NCI-H748 (cell line): ENCODE data around the gene INTS11.
A peak's percentile ranks its signal among the peaks of the same experiment; 100 is the strongest.
"Not testable (repeated sequence)": the region's sequence is repeated elsewhere in the genome, so short reads cannot be mapped to it uniquely, and the experiment has no call there.

ENCODE experiments used
- DNase-seq: peaks from one replicate; lab custom pipeline; 2025; ENCODE audit not compliant: unreplicated experiment; lab: John Stamatoyannopoulos, UW

INTS11 gene

GRCh38 chr1:1324524-1325287 lies at the start of gene INTS11, which contains the start of gene CPTP:
TSS of gene INTS11 (minus strand) at chr1:1324660. CDS start at chr1:1324608, 52 bp downstream.
TSS of gene CPTP (plus strand) at chr1:1324802. CDS start at chr1:1326911, 2,109 bp downstream.
- peak; percentile 87 for DNase-seq

DNA sequence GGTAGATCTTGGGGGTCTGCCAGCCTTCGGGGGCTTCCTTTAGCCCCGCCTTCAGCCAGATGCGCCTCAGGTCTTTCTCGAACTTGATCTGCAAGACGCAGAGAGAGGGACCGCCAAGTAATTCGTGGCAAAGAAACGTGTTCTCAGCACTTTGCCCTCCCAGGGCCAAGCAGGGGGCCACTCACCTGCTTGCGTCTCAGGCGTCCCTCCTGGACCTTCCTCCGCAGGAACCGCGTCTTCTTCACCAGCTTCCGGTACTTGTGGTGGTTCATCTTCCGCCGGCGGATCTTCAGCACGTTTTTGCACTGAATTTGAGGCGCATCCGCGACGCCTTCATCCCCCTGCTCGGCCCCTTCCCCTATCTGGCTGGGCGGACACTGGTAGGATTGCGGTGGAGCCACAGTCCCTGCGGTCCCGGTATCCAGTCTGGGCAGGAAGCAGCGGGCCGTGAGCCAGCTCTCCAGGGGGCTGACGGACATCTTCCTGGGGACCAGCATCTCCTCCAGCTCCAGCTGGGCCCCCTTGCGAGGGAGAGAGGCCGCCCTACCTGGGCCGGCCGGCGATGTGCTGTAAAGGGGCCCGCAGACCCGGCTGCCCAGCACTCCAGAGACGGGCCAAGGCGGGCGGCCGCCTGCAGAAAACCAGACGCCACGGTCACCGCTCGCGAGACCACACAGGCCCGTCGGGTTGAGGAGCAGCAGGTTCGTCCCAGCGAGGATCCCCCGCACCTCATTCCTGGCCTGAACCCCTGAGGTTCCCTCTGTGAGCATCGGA lies 49.5 kb upstream of the INTS11 start:
- no peak for DNase-seq

GRCh38 chr1:1373051-1373814 lies 48.8 kb upstream of the INTS11 start:
- no peak for DNase-seq

GRCh38 chr1:1371746-1372711 lies 47.6 kb upstream of the INTS11 start:
- DNase-seq, result peak; percentile 42

DNA sequence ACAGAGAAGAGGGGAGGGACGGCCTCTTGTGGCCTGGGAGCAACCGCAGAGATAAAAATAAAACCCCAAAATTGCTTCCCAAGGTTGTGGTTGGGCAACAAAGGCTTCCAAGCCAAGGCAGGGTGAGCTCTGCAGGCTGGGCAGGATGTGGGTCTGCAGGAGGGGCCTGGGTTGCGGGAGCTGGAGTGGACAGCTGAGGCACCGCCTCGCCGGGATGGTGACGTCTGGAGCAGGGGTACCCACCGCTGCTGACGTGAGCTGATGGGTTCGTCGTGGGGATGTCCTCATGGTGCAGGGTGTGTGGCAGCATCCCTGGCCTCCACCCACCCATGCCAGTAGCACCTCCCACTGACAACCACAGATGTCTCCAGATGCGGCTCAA lies 46.9 kb upstream of the INTS11 start:
- no peak for DNase-seq

DNA sequence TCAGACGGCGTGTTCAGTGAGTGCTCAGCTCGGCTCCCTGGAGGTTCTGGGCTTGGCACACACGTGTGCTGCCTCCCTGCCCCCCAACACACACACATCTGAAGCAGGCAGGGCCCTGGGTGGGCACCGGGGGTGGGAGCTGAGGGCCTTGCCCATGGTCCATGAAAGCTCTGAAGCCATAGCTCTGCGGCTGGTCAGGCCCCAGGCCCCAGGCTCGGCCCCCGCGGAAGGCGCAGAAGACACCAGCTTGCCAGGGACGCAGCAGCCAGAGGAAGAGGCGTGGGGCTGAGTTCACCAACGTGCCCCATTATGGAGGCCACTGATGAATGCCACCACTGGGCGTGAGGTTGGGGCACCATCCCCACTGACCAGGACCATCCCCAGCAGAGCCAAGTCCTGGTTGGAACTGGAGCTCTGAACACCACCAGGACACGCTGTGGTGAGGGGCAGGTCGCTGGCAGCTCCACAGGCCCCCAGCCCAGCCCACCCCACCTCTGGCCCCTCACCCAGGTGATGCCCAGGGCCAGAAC lies 46.4 kb upstream of the INTS11 start:
- DNase-seq, result no peak

- not testable (repeated sequence) for DNase-seq
These were observed 45.6 kb upstream of the INTS11 start for GRCh38 chr1:1370094-1370493.

DNA sequence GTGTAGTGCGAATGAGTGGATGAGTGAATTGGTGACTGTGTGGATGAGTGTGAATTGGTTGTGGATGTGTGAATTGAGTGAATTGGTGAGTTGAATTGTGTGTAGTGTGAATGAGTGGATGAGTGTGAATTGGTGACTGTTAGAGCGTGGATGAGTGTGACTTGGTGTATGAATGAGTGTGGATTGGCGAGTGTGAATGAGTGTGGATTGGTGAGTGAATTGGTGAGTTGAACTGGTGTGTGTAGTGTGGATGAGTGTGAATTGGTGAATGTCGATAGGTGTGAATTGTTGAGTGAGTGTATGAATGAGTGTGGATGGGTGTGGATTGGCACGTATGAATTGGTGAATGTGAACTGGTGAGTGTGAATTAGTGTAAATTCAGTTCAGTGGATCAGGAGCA lies 42.9 kb upstream of the INTS11 start:
- no peak for DNase-seq

GRCh38 chr1:1366699-1367066 lies 42.2 kb upstream of the INTS11 start:
- no peak for DNase-seq

GRCh38 chr1:1365875-1366698 lies 41.6 kb upstream of the INTS11 start:
- no peak for DNase-seq

GRCh38 chr1:1364266-1364665 lies 39.8 kb upstream of the INTS11 start:
- DNase-seq, result no peak

- no peak for DNase-seq
These were observed 37.5 kb upstream of the INTS11 start for GRCh38 chr1:1361982-1362423.

GRCh38 chr1:1361233-1361981 lies 36.9 kb upstream of the INTS11 start:
- no peak for DNase-seq

- DNase-seq, result no peak
These were observed 36.2 kb upstream of the INTS11 start for GRCh38 chr1:1360506-1361169.

DNA sequence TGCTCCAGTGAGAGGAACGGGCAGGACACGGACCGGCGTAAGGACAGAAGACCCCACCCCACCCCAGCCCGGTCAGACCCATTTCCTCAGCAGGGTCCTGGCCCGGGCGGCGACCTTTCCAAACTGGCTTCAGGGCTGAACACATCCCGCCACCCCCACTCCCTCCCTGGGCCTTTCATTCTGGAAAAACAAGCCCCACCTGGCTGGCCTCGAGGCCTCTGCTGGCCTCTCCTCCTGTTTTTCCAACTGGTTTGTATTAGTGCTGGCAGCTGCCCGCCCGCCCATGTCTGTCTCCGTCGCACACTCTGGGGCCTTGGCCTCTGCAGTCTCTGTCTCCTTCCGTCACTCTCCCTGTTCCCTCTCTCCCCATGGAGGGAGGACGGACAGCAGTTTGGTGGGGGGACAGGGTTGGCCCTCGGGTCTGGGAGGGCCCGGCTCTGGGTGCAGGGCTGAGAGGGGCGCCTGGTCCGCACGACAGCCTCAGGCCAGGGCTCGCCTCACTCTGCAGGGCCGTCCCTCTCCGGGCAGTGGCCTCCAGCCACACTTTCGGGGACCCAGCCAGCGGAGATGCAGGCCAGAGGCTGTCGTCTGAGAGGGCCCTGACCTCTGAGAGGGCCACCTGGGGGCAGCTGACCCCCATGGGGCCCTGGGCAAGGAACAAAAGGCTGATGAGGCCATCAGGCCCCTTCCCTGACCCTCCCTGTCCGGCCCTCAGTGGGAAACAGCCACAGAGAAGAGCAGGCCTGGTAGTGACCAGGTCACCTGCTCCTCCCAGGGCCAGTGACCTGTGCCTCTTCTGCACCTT lies 35.4 kb upstream of the INTS11 start:
- no peak for DNase-seq

DNA sequence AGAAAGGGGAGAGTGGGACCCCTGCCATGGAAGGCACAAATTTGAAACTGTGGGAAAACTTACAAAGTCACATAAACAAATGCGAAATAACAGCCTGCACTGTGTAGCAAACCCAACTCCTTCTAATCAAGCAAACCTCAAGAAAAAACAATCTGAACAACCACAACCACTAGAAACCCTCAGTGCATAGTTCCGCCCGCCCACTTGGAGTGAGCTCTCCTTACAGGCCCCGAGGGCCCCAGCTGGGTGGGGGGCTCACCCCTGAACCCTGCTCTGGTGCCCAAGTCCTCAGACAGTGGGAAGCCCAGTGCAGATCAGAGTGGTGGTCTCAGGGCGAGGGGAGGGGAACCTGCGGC lies 34.8 kb upstream of the INTS11 start:
- DNase-seq, result no peak
